HG03196 (cell line): ENCODE results near the gene ICAM2.
"Not testable (repeated sequence)": the region's sequence is repeated elsewhere in the genome, so short reads cannot be mapped to it uniquely, and the experiment has no call there.

Source experiments
- ATAC-seq: cut with Tn5 transposase; IDR thresholded peaks from one replicate; pipeline ENCODE4 v1.9.1; 2021; ENCODE audit not compliant: unreplicated experiment

ICAM2 gene

DNA sequence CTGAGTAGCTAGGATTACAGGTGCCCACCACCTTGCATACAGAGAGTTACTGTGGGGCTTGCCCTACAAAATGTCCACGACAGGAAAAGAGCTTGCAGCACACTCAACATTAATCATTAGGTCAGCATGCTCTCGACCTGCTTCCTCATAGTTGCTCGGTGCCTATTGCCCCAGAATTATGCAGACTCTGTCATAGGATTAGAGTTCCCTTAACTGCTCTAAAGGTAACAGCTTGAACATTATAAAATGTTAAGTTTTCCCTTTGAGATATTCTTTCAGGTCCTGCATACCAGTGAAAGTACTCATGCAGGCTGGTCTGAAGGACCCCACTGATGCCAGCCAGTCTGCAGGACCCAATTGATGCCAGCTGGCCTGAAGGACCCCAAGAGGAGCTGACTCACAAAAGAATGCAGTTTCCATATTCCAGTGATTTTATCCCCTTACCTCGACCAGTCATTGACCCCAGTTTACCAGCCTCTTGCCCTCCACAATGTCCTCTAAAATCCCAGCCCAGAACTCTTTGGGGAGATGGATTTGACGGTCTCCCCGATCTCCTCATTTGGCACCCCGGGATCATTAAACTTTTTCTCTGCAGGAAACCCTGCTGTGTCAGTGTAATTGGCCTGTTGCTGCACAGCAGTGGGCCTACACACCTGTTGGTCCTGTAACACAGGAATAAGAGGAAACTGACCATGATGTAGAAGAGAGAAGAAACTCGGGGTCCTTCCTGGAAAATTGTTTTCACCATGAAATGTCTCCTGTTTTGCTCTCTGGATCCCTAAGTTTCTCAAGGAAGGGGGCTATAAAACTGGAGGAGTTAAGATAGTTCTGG, 10.6 kb downstream of the ICAM2 start:
- ATAC-seq = no peak

DNA sequence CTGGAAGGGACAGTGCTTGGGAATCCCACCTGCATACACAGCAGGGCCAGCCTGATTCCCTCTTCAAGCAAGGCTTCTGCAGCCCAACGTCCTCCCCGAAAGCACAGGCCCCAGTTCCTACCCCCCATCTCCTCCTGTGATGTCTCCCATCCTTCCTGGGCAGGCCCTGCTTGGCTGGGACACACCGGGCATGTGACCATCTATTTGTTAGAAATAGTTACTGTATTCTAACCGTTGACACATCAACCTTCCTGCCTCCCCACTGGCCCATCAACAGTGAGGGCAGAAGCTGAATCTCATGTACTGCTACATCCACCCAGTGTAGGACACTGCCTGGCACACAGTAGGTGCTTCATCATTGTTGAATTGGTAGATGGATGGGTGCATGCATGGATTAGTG, 11.6 kb downstream of the ICAM2 start:
- no peak for ATAC-seq

DNA sequence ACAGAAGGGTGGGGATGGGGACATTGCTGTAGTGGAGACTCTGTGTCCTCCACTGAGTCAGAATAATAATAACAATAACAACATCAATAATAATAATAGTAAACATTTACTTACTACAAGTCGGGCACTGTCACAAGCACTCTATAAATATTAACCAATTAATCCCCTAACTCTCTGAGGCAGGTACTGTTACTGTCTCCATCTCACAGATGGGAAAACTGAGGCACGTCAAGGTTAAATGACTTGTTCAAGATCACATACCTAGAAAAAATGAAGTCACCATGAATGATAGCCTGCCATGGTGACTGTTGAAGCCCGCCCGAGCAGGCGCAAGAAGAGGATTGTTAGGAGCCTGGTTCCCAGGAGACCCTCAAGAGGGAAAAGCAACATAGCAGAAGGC, 12.1 kb downstream of the ICAM2 start:
- ATAC-seq = no peak

DNA sequence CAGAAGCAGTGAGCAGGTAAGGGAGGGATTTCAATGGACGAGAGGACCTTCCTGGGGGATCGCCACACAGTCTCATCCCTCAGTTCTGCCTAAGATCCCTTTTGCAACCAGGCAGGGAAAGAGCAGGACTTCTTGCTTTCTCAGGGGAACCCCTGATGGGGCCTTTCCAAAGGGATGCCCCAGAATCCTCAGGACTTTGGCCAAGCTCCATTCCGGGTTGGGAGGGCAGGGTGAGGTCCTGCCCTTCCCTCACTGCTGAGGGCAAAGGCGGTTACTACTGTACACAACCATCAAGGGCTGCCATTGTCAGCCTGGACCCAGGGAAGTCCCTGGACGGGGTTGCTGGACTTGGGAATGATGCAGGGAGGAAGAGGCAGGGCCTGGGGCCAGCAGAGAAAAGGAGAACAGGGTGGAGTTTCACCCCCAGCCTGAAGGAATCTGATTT, 12.6 kb downstream of the ICAM2 start:
- no peak for ATAC-seq

DNA sequence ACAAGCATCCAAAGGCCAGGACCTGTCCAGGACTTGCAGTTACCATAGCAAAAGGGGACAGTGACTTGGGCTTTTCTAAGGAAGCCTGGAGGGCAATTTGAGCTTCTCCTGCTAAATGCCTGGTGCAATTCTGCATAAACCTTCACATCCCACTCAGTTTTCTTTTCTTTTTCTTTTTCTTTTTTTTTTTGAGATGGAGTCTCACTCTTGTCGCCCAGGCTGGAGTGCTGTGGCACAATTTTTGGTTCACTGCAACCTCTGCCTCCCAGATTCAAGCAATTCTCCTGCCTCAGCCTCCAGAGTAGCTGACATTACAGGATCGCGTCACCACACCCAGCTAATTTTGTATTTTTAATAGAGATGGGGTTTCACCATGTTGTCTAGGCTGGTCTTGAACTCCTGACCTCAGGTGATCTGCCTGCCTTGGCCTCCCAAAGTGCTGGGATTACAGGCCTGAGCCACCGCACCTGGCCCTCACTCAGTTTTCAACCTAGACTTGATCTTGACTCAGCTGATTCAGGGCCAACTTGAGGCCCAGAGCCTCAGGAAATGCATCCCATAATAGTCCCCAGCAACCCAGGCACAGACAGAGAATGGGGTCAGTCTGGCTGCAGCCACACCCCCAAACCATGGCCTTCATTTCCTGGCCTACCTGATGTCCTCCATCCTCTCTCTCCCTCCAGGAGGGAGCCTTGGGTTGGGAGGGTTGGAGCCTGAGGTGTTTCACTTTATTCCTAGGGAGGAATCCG, 13.2 kb downstream of the ICAM2 start:
- not testable (repeated sequence) for ATAC-seq

DNA sequence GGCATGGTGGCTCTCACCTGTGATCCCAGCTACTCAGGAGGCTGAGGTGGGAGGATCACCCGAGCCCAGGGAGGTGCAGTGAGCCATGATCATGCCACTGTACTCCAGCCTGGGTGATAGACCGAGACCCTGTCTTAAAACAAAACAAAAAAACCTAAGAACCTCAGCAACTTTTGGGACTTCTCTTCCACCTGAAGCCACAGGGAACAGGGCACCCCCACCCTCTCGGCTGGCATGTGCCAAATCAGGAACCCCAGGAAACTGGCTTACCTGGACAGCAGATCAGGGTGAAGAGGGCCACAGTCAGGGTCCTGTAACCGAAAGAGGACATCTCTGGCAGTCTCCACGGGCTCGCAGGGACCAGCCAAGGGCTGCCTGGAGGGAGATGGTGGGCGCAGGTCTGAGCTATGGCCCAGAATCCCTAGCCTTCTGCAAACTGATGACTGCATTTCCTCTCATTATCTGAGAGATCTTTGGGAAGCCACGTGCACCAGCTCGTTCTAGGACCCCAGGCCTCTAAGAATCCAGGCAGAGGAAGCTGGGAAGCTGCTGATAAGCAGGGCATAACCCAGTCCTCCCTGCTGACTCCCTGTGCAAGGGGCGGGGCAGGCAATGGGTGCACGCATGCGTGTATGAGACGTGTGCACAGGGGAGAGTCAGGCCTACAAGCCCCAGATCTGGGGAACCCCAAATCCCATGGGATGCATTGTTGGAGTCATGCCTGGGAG, 13.9 kb downstream of the ICAM2 start:
- ATAC-seq = no peak

DNA sequence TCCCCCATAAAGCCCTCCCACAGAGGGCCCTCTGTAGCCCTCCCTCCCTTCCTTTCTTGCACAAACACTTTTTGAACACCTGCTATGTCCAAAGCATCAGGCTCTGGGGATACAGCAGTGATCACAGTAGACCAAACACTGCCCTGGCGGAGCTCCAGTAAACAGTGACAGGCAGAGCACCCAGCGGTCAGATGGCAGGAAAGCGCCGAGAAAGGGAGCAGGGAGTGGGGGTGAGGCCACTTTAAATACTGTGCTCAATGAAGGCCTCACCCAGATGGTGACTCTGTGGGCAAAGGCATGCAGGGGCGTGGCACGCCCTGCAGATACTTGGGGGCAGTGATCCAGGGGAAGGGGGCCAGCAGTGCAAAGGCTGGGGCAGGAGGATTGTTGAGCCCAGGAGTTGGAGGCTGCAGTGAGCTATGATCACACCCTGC, 14.7 kb downstream of the ICAM2 start:
- ATAC-seq = no peak

DNA sequence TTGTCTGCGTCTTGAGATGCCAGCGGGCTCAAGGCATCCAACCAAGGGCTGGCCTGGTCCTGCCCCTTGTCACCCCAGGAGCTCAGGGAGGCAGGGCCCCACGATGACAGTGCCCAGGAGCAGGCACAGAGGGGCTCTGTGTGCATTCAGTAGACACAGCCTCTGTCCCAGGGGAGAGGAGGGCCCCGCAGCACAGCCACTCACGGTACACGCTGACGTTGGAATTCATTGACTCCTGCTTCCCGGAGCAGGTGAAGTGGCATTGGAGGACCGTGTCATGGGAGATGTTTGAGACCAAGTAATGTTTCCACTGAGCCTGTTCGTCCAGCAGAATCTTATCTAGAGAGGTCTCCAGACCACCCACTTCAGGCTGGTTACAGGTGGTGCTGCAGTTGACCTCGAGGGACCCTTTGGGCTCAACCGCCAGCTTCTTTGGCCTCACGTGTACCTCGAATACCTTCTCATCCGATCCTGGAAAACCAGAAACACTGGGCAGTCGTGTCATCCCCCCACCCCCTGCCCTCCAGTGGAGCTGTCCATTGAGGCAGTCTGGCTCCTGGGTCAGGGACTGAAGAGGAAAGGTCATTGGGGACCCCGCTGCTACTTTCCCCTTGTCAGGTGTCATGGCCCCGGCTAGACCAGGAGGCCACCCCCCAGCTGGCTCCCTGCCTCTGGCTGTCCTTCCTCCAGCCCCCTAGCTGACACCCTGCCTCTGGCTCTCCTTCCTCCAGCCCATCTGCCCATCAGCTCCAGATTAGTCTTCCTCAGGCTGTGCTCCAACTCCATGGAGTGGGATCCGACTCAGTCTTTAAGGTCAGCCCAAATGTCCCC, 15.3 kb downstream of the ICAM2 start:
- no peak for ATAC-seq

DNA sequence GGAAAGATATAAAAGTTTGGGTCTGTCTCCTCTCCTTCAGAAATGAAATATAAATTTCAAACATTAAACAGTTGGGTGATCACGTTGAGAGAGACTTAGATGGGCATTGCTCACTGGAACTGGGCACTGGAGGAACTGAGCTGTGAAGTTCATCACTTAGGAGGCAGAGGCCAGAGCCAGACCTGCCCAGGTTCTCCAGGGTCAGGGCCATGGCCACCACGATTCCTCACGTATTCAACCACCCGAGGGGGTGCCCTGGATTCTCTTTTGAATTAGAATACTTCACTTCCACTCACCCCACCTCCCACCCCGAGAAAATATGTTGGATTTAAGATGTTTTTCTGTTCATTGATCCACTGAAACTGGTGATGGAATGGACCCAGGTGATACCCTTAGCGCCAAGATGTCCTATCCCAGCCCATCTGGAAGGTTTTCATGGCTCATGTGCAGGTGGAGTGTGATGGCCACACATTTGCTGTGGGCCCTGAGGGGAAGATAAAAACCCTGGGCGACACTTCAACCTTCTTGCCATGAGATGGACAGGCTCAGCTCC, 16.1 kb downstream of the ICAM2 start:
- ATAC-seq = no peak

DNA sequence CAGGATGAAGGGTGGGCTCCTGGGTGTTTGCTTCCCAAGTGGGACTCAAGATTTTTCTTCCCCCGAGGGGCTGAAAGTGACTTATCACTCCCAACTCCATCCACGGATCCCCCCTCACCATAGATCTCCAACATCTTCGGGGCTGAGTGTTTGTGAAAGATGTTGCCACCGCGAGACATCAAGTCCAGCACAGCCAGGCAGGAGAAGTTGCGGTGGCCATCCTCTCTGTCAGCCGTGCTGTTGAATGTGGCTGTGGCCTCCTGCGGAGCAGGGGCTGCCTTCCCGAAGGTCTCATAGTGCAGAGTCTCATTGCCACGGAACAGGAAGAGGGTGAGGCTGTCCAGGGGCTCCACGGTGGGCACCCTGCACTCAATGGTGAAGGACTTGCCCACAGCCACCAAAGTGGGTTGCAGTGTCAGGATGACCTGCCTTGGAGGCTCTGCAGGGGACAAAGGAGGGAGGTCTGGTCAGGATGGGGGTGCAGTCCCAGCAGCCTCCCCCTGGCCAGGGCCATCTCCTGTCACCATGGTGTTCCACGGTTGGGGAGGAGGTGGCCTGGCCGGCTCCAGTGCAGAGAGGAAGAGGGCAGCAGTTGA, 16.8 kb downstream of the ICAM2 start:
- ATAC-seq = no peak

DNA sequence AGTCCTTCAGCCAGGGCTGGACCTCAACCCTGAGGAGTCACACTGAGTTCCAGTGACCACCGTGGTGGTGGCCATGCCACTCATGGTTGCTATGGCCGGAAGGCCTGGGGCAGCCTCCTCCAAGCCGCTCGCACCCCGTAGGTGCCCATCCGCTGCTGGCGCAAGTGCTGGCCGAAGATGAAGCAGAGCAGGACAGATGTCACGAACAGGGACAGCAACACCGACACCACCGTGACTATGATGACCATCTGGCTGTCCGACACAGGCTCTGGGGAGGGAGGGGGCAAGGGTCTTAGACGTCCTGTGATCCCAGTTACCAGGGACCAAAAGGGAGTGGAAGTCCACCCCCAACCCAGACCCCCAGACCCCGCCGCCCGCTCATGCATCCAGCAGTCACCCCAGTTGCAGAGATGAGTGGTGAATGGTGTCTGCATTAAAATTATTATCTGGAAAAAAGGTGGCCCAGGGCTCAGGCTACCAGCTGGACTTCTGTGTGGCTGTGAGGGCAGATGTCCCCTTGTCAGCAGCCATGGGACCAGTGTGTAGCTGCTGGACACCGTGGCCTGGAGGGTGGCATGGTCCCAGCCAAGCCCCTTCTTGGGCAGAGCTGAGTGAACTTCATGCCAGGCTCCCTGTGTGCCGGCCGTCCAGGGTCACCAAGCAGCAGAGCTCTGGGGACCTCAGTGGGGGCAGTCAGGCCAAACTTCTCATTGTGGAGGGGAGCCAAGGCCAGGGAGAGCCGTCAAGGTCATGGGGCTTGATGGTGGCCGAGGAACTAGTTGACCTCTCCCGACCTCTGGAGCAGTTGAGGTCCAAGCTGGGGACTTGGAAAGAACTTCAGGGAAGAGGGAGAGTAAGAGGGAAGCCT, 17.5 kb downstream of the ICAM2 start:
- ATAC-seq = no peak

DNA sequence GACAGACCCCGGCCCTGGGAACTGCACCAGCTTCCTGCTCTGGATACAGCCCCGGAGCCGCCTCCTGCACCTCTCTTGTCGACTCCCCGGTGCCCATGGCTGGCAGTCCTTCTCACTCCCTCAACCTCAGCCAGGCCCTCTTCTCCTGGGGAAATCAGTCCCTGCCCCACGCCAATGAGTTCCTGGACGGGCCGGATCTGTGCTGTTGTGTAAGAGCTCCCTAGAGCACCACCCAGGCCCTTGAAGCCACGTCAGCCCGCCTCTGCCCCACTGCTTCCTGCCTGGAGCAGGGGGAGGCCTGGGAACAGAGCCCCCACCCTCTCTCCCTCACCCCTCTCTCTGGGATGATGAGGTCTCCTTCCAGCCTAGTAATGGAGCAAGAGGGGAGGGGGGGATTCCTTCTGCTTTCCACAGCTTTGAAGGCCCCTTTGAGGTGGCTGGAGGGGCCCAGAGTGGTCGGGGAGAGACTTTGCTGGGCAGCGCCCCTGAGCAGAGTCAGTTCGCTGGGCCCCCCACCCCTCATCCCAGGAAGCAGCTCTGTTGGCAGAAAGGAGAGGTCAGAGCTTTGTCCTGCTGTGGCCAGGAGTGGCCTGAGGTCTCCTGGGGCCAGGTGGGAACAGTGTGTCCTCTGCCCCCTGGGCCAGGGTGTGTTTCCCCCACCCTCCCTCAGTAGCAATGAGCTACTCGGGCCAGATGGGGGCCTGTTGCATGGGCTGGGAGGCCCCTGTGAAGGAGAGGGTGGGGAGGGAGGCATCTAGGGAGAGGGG, 18.5 kb downstream of the ICAM2 start:
- ATAC-seq = no peak

DNA sequence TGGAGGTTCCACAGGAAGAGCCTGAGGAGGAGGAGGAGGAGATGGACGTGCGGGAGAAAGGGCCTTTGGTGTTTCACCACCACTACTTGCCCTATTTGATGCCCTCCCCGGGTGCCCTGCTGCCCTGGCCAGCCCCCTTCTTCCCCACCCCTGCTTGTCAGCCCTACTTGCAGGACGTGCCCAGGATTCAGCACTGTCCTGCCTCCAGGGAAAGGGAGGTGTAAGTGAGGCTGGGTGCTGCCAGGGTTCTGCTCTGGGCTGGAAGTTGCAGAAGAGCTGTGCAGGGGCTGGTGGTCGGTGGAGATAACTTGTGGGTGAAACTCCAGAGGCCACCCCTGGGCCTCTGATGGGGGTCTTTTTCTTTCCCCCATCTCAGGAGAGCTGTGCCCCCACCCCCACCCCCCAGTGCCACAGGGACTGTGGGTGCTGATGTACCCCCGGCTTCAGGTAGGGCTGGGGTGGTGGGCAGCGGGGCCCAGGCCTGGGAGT, 19.3 kb downstream of the ICAM2 start:
- no peak for ATAC-seq

DNA sequence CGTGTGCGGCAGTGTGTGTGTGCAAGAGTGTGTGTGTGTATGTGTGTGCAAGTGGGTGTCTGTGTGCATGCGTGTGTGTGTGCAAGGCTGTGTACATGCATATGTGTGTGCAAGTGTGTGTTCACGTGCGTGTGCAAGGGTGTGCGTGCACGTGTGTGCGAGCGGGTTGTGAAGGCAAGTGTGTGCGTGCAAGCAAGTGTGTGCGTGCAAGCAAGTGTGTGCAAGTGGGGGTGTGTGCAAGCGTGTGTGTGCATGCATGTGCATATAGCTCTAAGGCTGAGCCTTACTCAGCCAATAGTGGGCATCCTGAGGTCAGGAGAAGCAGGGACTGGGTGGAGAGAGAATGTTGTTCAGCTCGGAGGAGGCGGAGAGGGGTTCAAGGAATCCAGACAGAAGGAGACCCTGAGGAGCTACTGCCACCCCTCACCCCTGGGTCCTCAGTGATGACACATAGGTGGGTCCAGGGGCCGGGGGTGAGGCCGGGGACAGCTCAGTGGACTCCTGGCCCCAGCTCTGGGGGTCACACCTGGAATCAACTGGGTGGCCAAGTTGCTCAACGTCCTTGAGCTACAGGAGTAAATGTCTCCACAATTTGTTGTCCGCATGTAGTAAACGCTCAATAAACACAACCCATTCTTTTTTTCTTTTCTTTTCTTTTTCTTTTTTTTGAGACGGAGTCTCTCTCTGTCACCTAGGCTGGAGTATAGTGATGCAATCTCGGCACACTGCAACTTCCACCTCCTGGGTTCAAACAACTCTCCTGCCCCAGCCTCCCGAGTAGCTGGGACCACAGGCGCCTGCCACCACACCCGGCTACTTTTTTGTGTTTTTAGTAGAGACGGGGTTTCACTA, 20.5 kb downstream of the ICAM2 start:
- ATAC-seq = no peak

DNA sequence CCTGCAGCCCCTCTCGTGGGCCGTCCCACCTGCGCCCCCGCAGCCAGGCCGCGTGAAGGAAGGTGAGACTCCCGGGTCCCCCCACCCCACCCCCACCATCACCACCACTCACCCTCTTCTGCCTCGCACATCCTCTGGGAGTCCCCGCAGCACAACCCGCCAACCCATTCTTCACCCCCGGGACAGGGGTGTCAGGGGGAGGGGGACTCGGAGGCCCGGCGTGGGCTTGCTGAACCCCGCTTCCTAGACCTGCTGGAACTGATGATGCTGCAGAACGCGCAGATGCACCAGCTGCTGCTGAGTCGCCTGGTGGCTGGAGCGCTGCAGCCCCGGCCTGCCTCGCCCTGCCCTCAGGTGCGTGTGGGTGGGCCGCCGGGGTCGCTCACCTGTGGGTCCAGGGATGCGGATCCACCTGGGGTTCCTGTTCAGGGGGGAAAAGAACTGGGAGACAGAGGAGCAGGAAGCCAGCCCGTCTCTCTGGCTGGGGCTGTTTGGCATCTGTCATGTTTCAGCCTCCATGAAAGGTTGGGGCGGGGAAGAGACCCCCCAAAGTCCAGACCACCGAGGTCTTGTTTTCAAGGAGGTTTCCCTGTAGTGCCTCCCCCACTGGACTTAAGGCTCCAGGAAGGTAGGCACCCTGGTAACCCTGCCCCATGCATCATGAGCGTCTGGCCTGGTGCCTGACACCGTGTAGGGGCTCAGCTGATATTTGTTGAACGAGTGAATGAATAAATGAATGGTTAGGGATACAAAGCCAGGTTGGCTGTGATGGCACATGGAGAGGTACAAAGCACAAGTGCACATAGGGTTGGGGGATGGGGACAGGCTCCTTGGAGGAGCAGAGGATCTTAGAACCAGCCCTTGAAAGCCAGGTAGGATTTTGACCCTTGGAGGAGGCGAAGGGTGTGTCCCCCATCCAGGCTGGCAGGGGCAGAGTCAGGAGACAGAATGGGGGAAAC, 21.4 kb downstream of the ICAM2 start:
- no peak for ATAC-seq

DNA sequence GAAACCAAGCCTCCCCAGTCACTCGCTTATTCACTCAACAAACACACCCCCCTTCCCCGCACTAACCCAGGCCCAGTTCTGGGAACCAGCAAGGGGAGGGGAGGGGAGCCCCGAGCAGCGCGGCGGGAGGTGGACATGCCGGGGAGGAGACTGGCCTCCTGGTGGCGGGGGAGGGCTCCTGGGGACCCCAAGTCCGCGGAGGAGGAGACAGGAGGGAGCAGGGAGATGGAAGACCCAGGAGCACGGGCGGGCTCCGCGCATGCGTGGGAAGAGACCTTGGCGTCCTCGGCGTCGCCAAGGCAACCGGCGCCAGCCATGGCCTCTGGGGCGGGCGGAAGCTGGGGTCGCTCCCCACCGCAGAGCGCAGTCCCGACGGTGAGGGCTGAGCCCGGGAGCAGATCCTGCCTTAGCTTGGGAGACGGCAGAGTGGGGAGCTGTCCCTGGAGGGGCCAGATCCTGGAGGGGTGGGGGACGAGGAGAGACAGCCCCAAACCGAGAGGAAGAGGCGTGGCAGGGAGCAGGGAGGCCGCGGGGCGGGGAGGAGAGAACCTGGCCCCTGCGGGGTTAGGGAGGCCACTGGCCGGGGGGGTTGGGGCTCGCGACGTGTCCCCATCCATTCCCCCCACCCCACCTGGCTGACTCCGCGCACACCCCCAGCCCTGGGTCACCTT, 22.2 kb downstream of the ICAM2 start, which contains the start of gene PRR29:
PRR29 (plus strand) TSS at position 302 of the 671 bp plus-strand sequence; CDS start at position 316, 14 bp downstream.
- ATAC-seq = no peak
